ENCODE results near the gene RBPJL.

The RBPJL gene, protein sequence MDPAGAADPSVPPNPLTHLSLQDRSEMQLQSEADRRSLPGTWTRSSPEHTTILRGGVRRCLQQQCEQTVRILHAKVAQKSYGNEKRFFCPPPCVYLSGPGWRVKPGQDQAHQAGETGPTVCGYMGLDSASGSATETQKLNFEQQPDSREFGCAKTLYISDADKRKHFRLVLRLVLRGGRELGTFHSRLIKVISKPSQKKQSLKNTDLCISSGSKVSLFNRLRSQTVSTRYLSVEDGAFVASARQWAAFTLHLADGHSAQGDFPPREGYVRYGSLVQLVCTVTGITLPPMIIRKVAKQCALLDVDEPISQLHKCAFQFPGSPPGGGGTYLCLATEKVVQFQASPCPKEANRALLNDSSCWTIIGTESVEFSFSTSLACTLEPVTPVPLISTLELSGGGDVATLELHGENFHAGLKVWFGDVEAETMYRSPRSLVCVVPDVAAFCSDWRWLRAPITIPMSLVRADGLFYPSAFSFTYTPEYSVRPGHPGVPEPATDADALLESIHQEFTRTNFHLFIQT

DNA sequence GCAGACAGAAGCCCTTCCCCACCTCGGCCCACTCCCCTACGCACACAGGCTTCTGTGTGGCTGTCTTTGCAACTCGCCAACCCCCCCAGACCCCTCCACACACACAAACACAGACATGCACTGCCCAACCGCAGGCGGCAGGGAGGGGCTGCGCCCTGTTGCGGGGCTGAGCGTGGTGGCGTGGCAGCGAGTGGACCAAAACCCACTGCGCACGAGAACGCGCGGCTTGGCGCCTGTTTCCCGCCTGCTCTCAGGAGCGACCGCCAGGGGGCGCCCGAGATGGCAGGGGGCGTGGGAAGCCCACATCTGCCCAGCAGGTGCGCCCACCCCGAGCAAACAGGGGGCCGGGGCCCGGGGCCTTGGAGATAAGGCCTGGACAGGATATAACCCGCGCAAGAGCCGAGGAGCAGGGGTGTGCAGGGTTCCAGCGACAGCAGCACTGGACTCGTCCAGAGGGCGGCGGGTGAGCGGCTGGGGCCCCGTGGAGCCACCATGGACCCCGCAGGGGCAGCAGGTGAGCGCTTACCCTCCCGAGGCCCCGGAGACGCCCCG is at the start of gene RBPJL:
Gene RBPJL, plus strand, starts transcription at position 410 of the 552 bp plus-strand sequence. Its CDS starts 83 bp downstream, at position 493.
- no peak for DNase-seq (ENCODE audit: low spot score)

DNA sequence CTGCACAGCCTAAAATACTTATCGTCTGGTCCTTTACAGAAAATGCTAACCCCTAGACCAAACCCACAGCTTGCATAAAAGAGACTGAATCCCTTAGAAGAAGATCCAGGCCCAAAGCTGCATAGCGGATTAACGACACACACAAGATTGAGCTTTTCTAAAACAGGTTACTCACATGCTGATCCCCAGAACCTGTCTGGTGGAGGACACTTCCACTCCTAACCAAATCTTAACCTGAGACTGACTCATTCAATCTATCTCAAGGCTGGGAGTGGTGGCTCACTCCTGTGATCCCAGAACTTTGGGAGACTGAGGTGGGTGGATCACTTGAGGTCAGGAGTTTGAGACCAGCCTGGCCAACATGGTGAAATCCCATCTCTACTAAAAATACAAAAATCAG is 49.5 kb upstream of the RBPJL start:
- no peak for DNase-seq (ENCODE audit: low spot score)

DNA sequence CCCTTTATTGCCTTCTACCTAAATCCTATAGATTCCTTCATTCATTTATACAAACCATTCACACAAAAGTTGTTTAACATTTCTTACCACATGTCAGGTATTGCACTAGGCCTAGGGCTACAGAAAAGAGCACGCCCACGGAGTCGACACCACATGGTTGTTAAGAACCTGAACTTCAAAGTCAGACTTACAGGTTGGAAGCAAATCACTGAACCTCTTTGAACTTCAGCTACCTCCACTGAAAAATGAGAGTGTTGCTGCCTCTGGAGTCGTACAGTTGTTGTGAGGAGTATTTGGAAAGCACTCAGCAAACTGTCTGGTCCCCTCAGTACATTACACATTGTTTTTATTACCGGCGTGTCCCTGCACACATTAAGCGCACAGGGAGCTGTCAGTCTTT is 48.9 kb upstream of the RBPJL start:
- DNase-seq (ENCODE audit: low spot score), result no peak

DNA sequence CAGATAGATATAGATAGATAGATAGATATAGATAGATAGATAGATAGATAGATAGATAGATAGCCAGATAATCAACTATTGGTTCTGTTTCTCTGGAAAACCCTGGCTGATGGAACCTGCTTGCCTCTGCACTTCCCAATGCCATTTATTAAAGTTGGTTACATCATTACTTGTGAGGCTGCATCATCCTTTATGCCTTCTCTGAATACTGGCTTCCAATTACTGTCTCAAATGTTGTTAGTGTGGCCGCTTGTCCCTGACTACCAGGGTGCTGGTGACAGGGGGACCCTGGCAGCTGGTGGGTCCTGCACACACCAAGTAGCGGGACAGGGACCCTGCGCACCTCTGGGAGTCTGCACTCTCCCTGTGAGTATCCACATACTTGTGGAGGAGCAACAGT is 48.4 kb upstream of the RBPJL start:
- DNase-seq (ENCODE audit: low spot score), result no peak

DNA sequence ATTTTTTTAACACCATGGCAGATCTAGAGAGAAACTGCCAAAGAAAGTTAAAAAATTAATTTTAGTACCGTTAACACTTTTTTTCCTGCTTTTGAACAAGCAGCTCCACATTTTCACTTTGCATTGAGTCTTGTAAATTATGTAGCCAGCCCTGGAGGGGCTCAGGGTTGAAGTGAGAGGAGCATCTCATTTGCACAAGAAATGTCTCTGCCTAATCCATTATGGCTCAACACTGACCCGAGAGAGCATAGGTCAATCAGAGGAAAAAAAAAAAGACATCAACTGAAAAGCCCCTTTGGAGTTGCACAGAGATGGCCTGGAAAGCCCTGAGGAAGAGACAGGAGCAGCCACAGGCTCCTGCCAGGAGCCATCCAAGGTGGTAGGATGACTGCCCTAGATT is 48.0 kb upstream of the RBPJL start:
- no peak for DNase-seq (ENCODE audit: low spot score)

DNA sequence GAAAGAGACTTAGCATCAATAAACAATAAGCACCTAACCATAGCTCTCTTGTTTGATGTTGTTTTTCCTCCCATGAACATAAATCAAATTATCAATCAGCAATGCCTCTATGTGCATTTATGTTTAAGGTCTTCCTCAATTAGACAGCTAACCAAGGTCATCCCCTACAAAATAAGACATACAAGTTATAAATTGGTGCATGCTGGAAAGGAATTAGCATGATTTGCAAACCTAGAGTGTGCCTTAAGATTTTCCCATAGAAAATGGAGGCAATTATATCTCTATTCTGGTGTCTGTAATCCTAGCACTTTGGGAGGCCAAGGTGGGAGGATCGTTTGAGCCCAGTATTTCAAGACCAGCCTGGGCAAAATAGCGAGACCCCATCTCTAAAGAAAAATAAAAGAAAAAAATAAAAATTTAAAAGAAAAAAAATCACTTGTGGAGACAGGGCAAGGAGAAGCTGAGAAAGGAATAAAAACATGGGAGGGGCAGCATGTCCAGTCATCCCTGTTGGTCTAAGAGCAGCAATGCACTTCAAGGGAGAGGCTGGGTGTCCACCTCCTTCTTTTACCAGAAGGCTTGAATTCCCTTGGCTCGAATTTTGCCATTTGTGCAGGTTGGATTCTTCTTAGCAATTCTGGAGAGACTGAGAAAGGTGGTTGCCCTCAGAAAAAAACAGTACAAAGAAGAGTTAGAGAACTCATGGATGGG is 42.9 kb upstream of the RBPJL start:
- no peak for DNase-seq (ENCODE audit: low spot score)

DNA sequence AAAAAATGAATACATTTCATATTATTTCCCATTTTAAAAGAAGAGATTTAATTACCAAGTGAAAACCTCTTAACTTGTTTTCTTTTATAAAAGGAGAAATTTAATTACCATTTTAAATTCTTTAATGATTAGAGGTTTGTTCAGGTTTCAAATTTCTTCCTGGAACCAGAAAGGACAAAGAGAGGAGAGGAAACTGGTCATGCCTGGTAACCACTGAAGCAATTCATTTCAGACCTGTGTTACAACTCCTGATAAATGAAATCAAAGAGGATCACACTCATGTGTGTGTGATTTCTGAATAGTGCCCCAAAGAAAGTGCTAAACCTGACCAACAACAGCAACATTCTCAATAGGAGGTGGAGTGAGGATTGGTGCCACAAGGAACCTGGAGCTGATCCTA is 39.7 kb upstream of the RBPJL start:
- no peak for DNase-seq (ENCODE audit: low spot score)

DNA sequence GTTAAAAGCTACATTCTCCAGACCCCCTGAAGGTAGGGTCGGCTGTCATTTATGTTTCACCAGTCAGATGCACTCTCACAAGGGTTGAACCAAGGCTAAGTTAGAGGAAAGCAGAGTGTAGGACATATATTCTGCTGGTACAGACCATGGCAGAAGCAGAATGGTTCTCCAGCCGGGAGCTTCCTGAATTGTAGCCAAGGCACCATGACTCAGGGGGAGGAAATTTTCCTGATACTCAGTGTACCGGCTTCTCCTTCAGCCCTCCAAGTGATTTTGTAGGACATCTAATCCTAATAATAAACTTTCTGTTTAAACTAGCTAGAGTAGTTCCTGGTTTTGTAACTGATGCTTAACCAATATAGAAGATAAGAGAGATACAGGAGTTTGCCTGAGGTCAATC is 38.1 kb upstream of the RBPJL start:
- DNase-seq (ENCODE audit: low spot score), result no peak

DNA sequence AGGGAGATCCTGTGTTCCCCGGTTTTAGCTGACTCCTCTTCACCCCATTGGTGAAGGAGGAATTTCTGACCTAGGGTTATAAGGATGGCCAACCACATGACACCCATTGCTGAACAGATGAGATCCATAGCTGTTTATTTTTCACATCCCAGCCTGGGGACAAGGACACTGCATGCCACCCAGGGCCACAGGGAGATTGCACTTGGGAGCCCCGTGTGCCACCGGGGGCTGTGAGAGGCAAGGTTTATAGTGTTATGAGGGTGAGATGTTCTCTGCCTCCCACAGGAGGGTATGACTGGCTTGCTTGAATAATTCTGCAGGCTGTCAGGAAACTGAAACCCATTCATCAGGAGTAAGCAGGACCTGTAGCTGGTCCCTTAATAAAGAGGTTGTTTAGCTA is 37.6 kb upstream of the RBPJL start:
- DNase-seq (ENCODE audit: low spot score), result no peak

DNA sequence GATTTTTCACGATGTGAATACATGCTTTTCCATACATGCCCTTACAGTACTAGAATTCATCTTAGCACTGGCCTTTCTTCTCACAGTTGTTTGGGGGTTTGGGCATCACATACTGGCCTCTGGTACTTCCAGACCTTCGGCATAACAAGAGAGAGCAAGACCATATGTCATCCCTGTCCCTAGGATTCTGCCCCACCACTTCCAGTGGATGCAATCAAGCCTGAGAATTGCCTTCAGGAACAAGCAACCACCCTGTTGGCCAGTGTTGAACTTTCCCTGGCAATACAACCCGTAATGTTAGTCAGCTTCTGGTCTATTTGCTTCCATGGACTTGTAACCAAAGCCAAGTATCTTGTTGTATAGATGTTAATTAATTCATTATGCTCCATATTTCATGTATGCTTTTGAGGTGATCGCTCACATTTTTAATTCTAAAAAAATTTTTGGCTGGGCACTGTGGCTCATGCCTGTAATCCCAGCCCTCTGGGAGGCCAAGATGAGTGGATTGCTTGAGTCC is 36.8 kb upstream of the RBPJL start:
- DNase-seq (ENCODE audit: low spot score), result no peak

DNA sequence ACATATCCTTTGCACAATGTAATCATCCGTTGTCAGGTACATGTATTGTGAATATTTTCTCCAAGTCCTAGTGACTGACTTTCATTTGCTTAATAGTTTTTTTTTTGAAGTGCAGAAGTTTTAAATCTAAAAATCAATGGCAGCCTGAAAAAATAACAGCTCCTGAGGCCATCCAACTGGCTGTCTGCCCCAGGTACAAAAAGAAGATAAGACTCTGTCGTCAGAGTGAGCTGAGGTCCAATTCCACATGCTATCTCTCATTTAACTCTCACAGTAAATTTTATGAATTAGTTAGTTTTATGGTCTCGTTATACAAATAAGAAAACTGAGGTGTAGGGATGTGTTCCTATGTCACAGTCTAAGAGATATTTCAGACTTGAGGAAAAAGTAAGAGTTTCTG is 31.3 kb upstream of the RBPJL start:
- no peak for DNase-seq (ENCODE audit: low spot score)

DNA sequence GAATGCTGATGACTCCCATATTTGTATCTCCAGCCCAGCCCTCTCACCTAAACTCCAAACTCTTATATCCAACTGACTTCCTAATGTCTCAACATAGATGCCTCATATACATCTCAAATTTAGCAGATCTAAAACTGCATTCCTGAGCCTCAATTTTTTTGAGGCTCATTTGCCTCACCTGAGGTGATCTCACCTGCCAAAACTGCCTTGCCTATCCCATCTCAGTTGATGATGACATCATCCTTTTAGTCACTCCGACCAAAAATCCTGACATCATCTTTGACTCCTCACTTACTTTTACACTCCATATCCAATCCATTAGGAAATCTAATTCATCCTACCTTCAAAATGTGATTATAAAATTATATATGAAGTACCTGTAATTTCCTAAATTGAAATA is 26.6 kb upstream of the RBPJL start:
- no peak for DNase-seq (ENCODE audit: low spot score)

DNA sequence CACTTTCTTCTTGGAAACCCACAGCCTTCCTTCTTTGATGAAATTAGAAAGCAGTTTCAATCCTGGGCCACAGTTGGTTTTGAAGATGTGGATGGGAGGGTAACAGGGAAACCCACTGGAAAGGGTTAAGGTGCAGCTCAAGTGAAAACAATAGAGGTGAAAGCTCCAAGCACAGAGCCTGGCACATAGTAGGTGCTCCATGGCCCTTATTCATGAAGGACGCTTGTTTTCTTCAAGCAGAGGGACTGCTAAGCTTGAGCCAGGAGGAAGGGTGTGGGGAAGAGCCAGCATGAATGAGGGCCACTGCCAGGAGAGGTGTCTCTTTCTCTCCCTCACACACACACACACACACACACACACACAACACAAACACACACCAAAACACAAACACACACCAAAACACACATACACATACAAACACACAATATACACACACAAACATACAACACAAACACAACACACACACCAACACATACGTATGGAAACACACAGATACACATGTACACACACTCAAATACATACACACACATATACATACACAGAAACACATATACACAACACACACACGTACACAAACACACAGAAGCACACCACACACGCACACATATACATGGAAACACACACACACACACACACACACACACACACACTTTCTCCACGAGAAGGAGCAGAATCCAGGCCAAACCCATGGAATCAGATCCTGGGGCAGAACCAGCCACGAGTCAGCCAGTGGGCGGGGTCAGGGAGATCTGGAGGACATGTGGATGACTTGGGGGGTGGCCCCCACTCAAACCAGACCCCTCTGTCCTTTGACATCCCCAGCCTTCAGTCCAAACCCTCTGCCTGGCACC is 23.7 kb upstream of the RBPJL start:
- no peak for DNase-seq (ENCODE audit: low spot score)

DNA sequence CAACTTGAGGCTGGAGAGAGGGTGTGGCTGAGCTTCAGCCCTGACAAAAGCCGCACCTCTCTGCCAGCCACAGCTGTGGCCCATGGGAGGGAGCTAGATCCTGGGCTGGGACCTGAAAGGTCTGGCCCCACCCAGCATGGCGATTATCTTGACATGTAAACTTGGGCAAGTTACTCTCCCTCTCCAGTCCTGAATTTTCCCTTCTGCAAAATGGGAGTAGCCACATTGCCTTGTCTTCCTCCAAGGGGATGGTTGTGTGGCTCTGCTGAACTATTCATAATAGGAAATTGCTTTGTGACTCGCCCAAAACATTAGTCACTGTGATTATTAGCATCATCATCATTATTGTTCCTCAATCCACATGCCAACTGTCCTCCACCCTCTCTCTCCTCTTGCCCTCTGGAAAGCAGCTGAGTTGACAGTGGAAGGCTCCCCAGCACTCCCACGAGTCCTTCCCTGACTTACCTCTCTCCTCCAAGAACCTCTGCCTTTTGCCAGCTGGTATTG is 23.0 kb upstream of the RBPJL start:
- peak; percentile 33 for DNase-seq (ENCODE audit: low spot score)

DNA sequence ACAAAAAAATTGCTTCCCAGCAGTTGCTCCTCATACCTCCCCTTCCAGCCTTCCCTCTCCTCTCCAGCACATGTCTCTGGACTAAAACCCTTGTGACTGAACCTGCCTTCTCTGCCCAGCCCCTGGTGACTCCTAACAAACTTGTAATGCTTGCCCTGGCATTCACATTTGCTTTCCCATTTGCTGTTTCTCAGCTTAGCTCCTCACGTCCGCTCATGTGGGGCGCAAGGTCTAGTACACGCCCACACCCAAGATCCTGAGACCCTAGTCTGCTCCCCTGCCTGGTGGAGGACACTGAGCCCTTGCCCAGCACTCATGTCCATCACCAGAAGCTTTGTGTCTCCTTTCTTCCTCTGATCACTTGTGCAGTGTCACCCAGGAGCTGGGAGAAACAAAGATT is 18.3 kb upstream of the RBPJL start:
- DNase-seq (ENCODE audit: low spot score), result no peak

DNA sequence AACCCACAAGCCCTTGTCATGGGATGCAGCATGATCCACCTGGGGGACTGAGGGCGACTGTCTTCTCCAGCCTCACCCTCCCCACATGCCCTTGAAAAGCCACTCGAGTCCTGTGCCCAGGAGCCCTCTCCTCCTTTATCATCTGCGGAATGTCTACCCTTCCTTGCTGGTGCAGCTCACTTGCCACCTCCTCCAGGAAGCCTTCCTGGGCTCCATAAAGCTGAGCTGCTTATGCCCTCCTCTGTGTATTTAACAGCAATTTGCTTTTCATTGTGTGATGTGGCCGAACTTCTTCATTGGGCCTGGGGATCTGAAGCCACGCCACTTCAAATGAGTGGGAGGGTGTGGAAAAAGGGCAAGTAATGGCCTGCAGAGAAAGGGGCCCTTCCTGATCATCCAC is 17.8 kb upstream of the RBPJL start:
- no peak for DNase-seq (ENCODE audit: low spot score)

DNA sequence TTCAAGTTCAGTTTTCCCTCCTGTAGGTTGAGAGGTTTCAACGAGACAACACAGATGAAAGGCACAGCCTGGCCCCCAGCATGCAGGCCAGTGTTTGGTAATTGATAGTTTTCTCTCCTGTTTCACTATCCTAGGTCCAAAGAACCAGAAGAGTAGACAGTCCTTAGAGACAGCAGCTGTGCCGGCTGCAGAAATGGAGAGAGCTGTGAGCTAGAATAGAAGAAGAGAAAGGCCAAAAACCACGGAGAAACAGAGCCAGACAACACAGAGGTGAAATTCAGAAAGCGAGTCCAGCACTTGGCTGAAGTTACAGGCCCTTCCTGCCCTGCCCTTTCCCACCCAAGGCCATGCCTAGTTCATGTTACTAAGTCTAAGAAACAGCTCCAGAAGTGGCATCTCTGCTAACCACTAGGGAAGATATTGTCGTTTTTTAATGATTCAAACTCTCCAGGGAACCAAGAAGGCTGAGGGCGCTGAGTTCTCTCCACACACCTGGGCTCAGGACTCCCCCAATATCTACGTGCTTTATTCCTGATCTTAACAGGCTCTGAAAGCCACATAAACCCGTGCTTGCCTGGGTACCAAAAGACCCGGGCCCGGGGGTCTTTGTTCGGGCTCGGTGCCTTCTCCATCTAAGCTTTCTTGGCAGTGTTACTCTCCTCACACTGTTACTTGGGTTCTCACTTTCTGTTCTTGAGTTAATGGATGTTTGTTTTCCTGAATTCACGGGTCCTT is 16.5 kb upstream of the RBPJL start:
- DNase-seq (ENCODE audit: low spot score), result no peak

DNA sequence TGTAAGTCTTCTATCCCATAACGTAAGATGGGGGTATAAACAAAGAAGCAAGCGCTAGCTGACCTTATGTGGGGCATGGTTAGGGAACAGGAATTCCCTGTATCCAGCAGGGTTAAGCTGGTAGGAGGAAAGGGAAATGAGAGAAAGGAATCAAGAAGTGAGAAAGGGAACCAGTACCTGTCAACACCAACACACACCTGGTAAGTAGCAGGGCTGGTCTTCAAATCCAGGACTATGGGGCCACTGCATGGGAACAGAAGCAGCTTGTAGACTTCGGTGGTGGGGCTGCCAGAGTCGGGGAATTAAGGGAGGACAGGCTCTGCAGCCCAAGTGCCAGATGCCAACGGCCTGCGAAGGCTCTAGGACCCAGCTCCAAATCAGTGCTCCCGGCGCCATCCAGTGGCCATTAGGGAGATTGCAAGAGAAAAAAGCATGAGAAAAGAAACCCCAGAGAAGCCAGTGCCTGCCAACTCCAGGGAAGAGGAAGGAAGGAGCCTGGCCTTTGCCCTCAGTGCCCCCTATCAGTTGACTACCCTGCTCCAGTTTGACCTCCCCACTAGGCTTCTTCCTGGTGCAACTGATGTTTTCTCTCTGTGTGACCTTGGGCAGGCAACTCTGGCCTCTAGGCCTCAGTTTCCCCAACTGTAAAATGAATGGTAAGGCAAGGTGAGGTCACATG is 15.8 kb upstream of the RBPJL start:
- DNase-seq (ENCODE audit: low spot score), result peak; percentile 73

DNA sequence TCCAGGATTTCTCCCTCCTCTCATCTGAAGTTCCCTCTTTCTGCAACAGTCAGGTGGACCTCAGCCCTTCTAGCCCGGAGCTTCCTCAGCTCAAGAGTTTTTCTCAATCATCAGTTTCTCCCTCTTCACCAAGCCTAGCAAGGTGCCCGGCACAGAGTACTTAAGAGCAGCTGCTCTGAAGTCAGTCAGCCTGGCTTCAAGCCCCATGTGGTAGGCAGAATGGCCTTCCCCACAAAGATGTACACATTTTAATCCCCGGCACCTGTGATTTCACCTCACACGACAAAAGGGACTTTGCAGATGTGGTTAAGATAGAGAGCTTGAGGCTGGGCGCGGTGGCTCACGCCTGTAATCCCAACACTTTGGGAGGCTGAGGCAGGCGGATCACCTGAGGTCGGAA is 15.1 kb upstream of the RBPJL start:
- no peak for DNase-seq (ENCODE audit: low spot score)

DNA sequence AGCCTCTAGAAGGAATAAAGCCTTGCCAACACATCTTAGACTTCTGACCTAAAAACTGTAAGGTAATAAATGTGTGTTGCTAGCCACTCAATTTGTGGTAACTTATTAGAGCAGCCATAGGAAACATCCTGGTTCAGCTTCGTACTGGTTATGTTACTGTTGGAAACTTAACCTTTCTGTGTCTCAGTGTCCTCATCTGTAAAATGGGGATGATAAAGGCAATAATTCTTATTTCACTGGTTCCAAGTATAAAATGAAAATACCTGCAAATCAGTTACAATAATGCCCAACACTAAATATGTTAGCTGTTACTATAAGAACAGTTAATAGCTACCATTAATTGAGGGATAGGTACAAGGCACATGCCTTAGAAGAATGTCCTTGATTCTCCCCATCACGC is 14.3 kb upstream of the RBPJL start:
- DNase-seq (ENCODE audit: low spot score), result no peak
